GM12878 (cell line): ENCODE measurements around the gene GPC3. TPM values are rescaled to one million over a fixed set of nuclear protein-coding genes. Genes with fewer than 3 reads are reported as not detected.
"Not testable (repeated sequence)": the region's sequence is repeated elsewhere in the genome, so short reads cannot be mapped to it uniquely, and the experiment has no call there.

Source experiments
- ATAC-seq: fragments of 200-7000 bp; cut with Tn5 transposase; 3 replicates; pipeline ENCODE4 v1.9.1; 2020; ENCODE audit warnings: mild to moderate bottlenecking, moderate library complexity
- BruUV-seq: library from RNA; stranded (reverse); fragments of 400-500 nt; replicated peaks from 2 replicates; lab custom pipeline; 2021; lab: Mats Ljungman, UMichigan
- CTCF ChIA-PET: fragments of 300-600 bp; sonication (Branson Sonifier 250); formaldehyde crosslinking; extraction: SDS; loops from one replicate; lab custom pipeline; 2021; ENCODE audit warnings: inconsistent platforms; lab: Yijun Ruan, JAX
- POLR2A ChIA-PET: fragments of 350-600 bp; formaldehyde crosslinking; extraction: SDS; loops from one replicate; lab custom pipeline; 2021; ENCODE audit warnings: inconsistent platforms; lab: Charles Lee
- RAD21 ChIA-PET: fragments of 300-600 bp; sonication (Branson Sonifier 250); formaldehyde crosslinking; loops from one replicate; lab custom pipeline; 2023; ENCODE audit warnings: antibody characterized with exemption; ENCODE audit not compliant: unreplicated experiment; lab: Charles Lee
- SMC1A ChIA-PET: fragments of 300-600 bp; sonication (Branson Sonifier 250); formaldehyde crosslinking; loops from one replicate; lab custom pipeline; 2023; ENCODE audit not compliant: unreplicated experiment, uncharacterized antibody; lab: Charles Lee
- DNase-seq: peaks from one replicate; pipeline ENCODE4 v3.0.0-alpha.2; 2011; ENCODE audit warnings: low read depth, low spot score
- FAIRE-seq: peaks from 3 replicates; lab custom pipeline; 2011; peaks lifted over from hg19 to GRCh38; lab: Jason Lieb, UNC
- H2AFZ ChIP-seq: 2 replicates; pipeline ENCODE4 v1.6.0; 2011; ENCODE audit warnings: low read depth, low read length, control low read depth; ENCODE audit not compliant: control insufficient read depth
- H3K27ac ChIP-seq: 2 replicates; pipeline ENCODE4 v1.5.1; 2011; ENCODE audit warnings: control low read depth; ENCODE audit not compliant: control insufficient read depth, insufficient read depth
- H3K27me3 ChIP-seq, 2 experiments: replicated peaks in 1 of 2; 2 replicates each; pipeline versions ENCODE4 v1.6.0 to v1.6.1; 2011; ENCODE audit warnings: low read length in 1 of 2; ENCODE audit not compliant: control insufficient read depth in 2 of 2, insufficient read depth in 2 of 2
- H3K36me3 ChIP-seq, 2 experiments: 2 replicates each; pipeline ENCODE4 v1.5.1; 2011; ENCODE audit warnings: low read length in 1 of 2; ENCODE audit not compliant: control insufficient read depth in 2 of 2, insufficient read depth in 2 of 2
- H3K4me1 ChIP-seq: 2 replicates; pipeline ENCODE4 v1.6.1; 2011; ENCODE audit warnings: mild to moderate bottlenecking, low read length, moderate library complexity, mixed read lengths; ENCODE audit not compliant: control insufficient read depth, insufficient read depth
- H3K4me2 ChIP-seq: 2 replicates; pipeline ENCODE4 v1.6.0; 2011; ENCODE audit warnings: control low read depth; ENCODE audit not compliant: control insufficient read depth, insufficient read depth
- H3K4me3 ChIP-seq: fragments of 200-600 bp; sonication (generic); 2 replicates; pipeline ENCODE4 v1.5.1; 2016
- H3K79me2 ChIP-seq: 2 replicates; pipeline ENCODE4 v1.6.0; 2011; ENCODE audit warnings: low read length; ENCODE audit not compliant: control insufficient read depth, insufficient read depth
- H3K9ac ChIP-seq: 2 replicates; pipeline ENCODE4 v1.8.0; 2011; ENCODE audit warnings: low read length, control low read depth, mixed read lengths; ENCODE audit not compliant: control insufficient read depth, insufficient read depth
- H3K9me3 ChIP-seq: replicated peaks from 3 replicates; pipeline ENCODE4 v1.5.1; 2011; ENCODE audit warnings: mild to moderate bottlenecking, low read length; ENCODE audit not compliant: control insufficient read depth, insufficient read depth
- H4K20me1 ChIP-seq: 2 replicates; pipeline ENCODE4 v1.6.0; 2011; ENCODE audit not compliant: control insufficient read depth, insufficient read depth
- BMI1 ChIP-seq: fragments of 450-650 bp; IDR thresholded peaks from 2 replicates; pipeline ENCODE4 v1.6.1; 2016; ENCODE audit warnings: mild to moderate bottlenecking, moderate library complexity, borderline replicate concordance
- CEBPZ ChIP-seq: fragments of 150-350 bp; IDR thresholded peaks from 2 replicates; pipeline ENCODE4 v1.6.1; 2016; ENCODE audit warnings: low read depth, low read length
- CTCF ChIP-seq, 3 experiments: IDR thresholded peaks in 2 of 3; conservative IDR thresholded peaks in 1 of 3; 2 replicates each; pipeline ENCODE4 v1.5.1; 2011; ENCODE audit warnings: low read depth in 3 of 3, low read length in 3 of 3, mild to moderate bottlenecking in 3 of 3, control low read depth in 2 of 3, moderate library complexity in 2 of 3, inconsistent platforms in 1 of 3, mixed read lengths in 1 of 3; ENCODE audit not compliant: control insufficient read depth in 2 of 3, insufficient read depth in 1 of 3; ENCODE audit errors: extremely low read depth in 1 of 3
- CUX1 ChIP-seq: IDR thresholded peaks from 2 replicates; pipeline ENCODE4 v1.6.1; 2012; ENCODE audit warnings: improper control_type of control experiment, low read depth, low read length; ENCODE audit not compliant: insufficient replicate concordance
- EP300 ChIP-seq, 2 experiments: fragments of 150-350 bp in 1 of 2; IDR thresholded peaks; 2 replicates each; pipeline ENCODE4 v1.6.1; 2011 to 2012; ENCODE audit warnings: low read depth in 2 of 2, low read length in 2 of 2, borderline replicate concordance in 1 of 2, improper control_type of control experiment in 1 of 2, inconsistent platforms in 1 of 2; ENCODE audit not compliant: control insufficient read depth in 1 of 2
- IRF5 ChIP-seq: fragments of 450-650 bp; IDR thresholded peaks from 2 replicates; pipeline ENCODE4 v1.6.1; 2017; ENCODE audit warnings: borderline replicate concordance
- JUNB ChIP-seq: IDR thresholded peaks from 2 replicates; pipeline ENCODE4 v1.6.1; 2016; ENCODE audit warnings: antibody characterized with exemption, mild to moderate bottlenecking
- KDM1A ChIP-seq: fragments of 200-600 bp; sonication (generic); IDR thresholded peaks from 2 replicates; pipeline ENCODE4 v1.6.1; 2016; ENCODE audit warnings: borderline replicate concordance
- NBN ChIP-seq: fragments of 450-650 bp; IDR thresholded peaks from 2 replicates; pipeline ENCODE4 v1.6.1; 2016
- PAX8 ChIP-seq: fragments of 450-650 bp; IDR thresholded peaks from 2 replicates; pipeline ENCODE4 v1.6.1; 2017; ENCODE audit warnings: mild to moderate bottlenecking, moderate library complexity
- WGBS: methylation state at CpG from one replicate; pipeline ENCODE4 v1.1.6; 2016; ENCODE audit warnings: low lambda C conversion rate; ENCODE audit not compliant: insufficient replicate concordance, insufficient coverage; ENCODE audit errors: missing lambda C conversion rate; 5-methylcytosine and 5-hydroxymethylcytosine counted together
- in situ Hi-C: fragments of 300-500 bp; cut with MboI; formaldehyde crosslinking; loops from 9 replicates; pipeline ENCODE4 v1.14.3; 2018; ENCODE audit warnings: mixed read lengths
- intact Hi-C: fragments of 100-400 bp; cut with micrococcal nuclease; formaldehyde crosslinking; loops from one replicate; pipeline ENCODE4 v1.14.2; 2022; ENCODE audit not compliant: unreplicated experiment
- polyA plus RNA-seq, 11 experiments: library from polyadenylated mRNA; depleted of rRNA in 4 of 11; unstranded in 6 of 11; stranded (reverse) in 5 of 11; fragments of >200 nt; fragmentation: Nextera tagmentation in 4 of 11; fragmentation: Illumina TruSeq in 1 of 11; extraction: Ambion mirVana in 4 of 11; extraction: Trizol in 1 of 11; gene quantifications; 1 replicate in 1 of 11; 2 replicates in 10 of 11; pipeline versions ENCODE4 v1.2.1 to v1.2.3, GENCODE V29; 2011 to 2016; ENCODE audit warnings: inconsistent platforms in 2 of 11, missing spikeins in 2 of 11, low read depth in 1 of 11
- total RNA-seq, 4 experiments: library from RNA; depleted of rRNA in 3 of 4; stranded (reverse); fragments of >200 nt in 3 of 4; fragmentation: Illumina TruSeq in 1 of 4; extraction: Trizol in 1 of 4; gene quantifications; 2 replicates each; pipeline versions ENCODE4 v1.2.1 to v1.2.3, GENCODE V29; 2013 to 2021

The GPC3 gene
- total and polyA plus RNA-seq, 10 of the 15 experiments (the other 5 are each of a cell fraction or from before 2014, with no cell fraction given): 0.09 to 0.82 TPM; not detected in 8

GRCh38 chrX:133527415-133527814, 458.0 kb downstream of the GPC3 start (continued):
- no peak for TF ChIP-seq CUX1
- TF ChIP-seq BMI1: no peak
- no peak for TF ChIP-seq PAX8
- no peak for TF ChIP-seq IRF5
- TF ChIP-seq JUNB: no peak
- TF ChIP-seq CTCF (IDR thresholded peaks at IDR 0.05 in 2 of 3, conservative IDR thresholded peaks at IDR 0.05 in 1 of 3; ENCODE audit: control insufficient read depth in 2 of 3, extremely low read depth in 1 of 3, insufficient read depth in 1 of 3, low read depth in 3 of 3, low read length in 3 of 3): no peak
- TF ChIP-seq CEBPZ: no peak
- no peak for TF ChIP-seq EP300 (IDR thresholded peaks at IDR 0.05; ENCODE audit: borderline replicate concordance in 1 of 2, control insufficient read depth in 1 of 2, low read depth in 2 of 2, low read length in 2 of 2)
- TF ChIP-seq NBN: no peak
- no peak for TF ChIP-seq KDM1A

GRCh38 chrX:133526773-133527172, 458.6 kb downstream of the GPC3 start:
- intact Hi-C loops: not testable (repeated sequence)

More at GRCh38 chrX:133526773-133527172, 458.6 kb downstream of the GPC3 start:
- H3K36me3 ChIP-seq, RAD21 ChIA-PET, FAIRE-seq, H3K27me3 ChIP-seq, H3K4me1 ChIP-seq, H3K9me3 ChIP-seq, H4K20me1 ChIP-seq, H3K79me2 ChIP-seq, H3K4me2 ChIP-seq, DNase-seq, H2AFZ ChIP-seq, ATAC-seq, POLR2A ChIA-PET, SMC1A ChIA-PET, H3K9ac ChIP-seq, BruUV-seq, CTCF ChIA-PET, in situ Hi-C loops, H3K27ac ChIP-seq, H3K4me3 ChIP-seq: not testable (repeated sequence)
- 42% methylated on average over 3 of the region's 3 CpGs for WGBS
